Measurements from ENCODE around the gene ARL2BP. TPM values are rescaled to one million over a fixed set of nuclear protein-coding genes. Genes with fewer than 3 reads are reported as not detected.
A peak's percentile ranks its signal among the peaks of the same experiment; 100 is the strongest.

Gene ARL2BP
- total and polyA plus RNA-seq, 2 of the 13 experiments (the other 11 are each of a cell fraction or from before 2014, with no cell fraction given), result 64.3 to 67.6 TPM

GRCh38 chr16:57300387-57301125 is 55.5 kb downstream of the ARL2BP start (continued):
- TF ChIP-seq ZNF407 (CRISPR knock-in tag; IDR thresholded peaks at IDR 0.05; ENCODE audit: not compliant biosample characterization) (peak; percentile 14), ARNT2 (CRISPR knock-in tag; IDR thresholded peaks at IDR 0.05; ENCODE audit: low read depth) (no peak), NONO (IDR thresholded peaks at IDR 0.05) (no peak), NONO (CRISPR knock-in tag; conservative IDR thresholded peaks at IDR 0.05) (peak; percentile 99), NR2F6 (IDR thresholded peaks at IDR 0.05) (peak; percentile 36; the same call in 1 of the 2 replicates), NR2F6 (CRISPR knock-in tag; IDR thresholded peaks at IDR 0.05) (peak; percentile 90), TIGD3 (CRISPR knock-in tag; IDR thresholded peaks at IDR 0.05; ENCODE audit: borderline replicate concordance) (peak; percentile 60; the same call in 1 of the 2 replicates), ASH2L (IDR thresholded peaks at IDR 0.05; ENCODE audit: insufficient read length, low read depth, low read length) (no peak), ZNF276 (CRISPR knock-in tag; IDR thresholded peaks at IDR 0.05; ENCODE audit: low read depth) (no peak; the same call in 1 of the 2 replicates), ZFP1 (CRISPR knock-in tag; IDR thresholded peaks at IDR 0.05) (peak; percentile 97), MTA1 (CRISPR knock-in tag; IDR thresholded peaks at IDR 0.05; ENCODE audit: borderline replicate concordance) (peak; percentile 66), TEAD3 (CRISPR knock-in tag; optimal IDR thresholded peaks at IDR 0.05; ENCODE audit: borderline replicate concordance) (peak; percentile 83)
- TF ChIP-seq, protein P1, sequence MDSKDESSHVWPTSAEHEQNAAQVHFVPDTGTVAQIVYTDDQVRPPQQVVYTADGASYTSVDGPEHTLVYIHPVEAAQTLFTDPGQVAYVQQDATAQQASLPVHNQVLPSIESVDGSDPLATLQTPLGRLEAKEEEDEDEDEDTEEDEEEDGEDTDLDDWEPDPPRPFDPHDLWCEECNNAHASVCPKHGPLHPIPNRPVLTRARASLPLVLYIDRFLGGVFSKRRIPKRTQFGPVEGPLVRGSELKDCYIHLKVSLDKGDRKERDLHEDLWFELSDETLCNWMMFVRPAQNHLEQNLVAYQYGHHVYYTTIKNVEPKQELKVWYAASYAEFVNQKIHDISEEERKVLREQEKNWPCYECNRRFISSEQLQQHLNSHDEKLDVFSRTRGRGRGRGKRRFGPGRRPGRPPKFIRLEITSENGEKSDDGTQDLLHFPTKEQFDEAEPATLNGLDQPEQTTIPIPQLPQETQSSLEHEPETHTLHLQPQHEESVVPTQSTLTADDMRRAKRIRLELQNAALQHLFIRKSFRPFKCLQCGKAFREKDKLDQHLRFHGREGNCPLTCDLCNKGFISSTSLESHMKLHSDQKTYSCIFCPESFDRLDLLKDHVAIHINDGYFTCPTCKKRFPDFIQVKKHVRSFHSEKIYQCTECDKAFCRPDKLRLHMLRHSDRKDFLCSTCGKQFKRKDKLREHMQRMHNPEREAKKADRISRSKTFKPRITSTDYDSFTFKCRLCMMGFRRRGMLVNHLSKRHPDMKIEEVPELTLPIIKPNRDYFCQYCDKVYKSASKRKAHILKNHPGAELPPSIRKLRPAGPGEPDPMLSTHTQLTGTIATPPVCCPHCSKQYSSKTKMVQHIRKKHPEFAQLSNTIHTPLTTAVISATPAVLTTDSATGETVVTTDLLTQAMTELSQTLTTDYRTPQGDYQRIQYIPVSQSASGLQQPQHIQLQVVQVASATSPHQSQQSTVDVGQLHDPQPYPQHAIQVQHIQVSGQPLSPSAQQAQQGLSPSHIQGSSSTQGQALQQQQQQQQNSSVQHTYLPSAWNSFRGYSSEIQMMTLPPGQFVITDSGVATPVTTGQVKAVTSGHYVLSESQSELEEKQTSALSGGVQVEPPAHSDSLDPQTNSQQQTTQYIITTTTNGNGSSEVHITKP (CRISPR knock-in tag; IDR thresholded peaks at IDR 0.05; ENCODE audit: low read depth), result no peak
